MG63 (cell line): ENCODE results near the gene TNRC6A. TPM values are rescaled to one million over a fixed set of nuclear protein-coding genes. Genes with fewer than 3 reads are reported as not detected.
"Not testable (repeated sequence)": the region's sequence is repeated elsewhere in the genome, so short reads cannot be mapped to it uniquely, and the experiment has no call there.

ENCODE experiments used
- DNase-seq: peaks from one replicate; pipeline ENCODE4 v3.0.0-alpha.2; 2020
- H3K27me3 ChIP-seq: fragments of 250-450 bp; sonication (Bioruptor Pico); 2 replicates; pipeline ENCODE4 v1.5.1; 2020; ENCODE audit warnings: mild to moderate bottlenecking, moderate library complexity
- H3K36me3 ChIP-seq: fragments of 250-450 bp; sonication (Bioruptor Pico); 2 replicates; pipeline ENCODE4 v1.5.1; 2020; ENCODE audit warnings: mild to moderate bottlenecking, moderate library complexity
- H3K4me3 ChIP-seq: fragments of 250-450 bp; sonication (Bioruptor Pico); 2 replicates; pipeline ENCODE4 v1.5.1; 2020; ENCODE audit warnings: mild to moderate bottlenecking, moderate library complexity
- H3K9me3 ChIP-seq: fragments of 250-450 bp; sonication (Bioruptor Pico); 2 replicates; pipeline ENCODE4 v1.5.1; 2020; ENCODE audit warnings: mild to moderate bottlenecking, moderate library complexity
- total RNA-seq: library from RNA; depleted of rRNA; stranded (reverse); fragments of >200 nt; shearing (Covaris generic); gene quantifications from 2 replicates; pipeline ENCODE4 v1.2.3, GENCODE V29; 2014; ENCODE audit warnings: low replicate concordance

Gene TNRC6A
- total RNA-seq, 1 experiment from 2014 or later: 9.2 TPM

- no peak overlapping the region for H3K4me3 ChIP-seq
- H3K27me3 ChIP-seq: no peaks in the 10 kb centered on the region
- DNase-seq: peak; percentile 18
- H3K9me3 ChIP-seq: no peaks in the 10 kb centered on the region
- no peaks in the 10 kb centered on the region for H3K36me3 ChIP-seq
These were observed 114.9 kb downstream of the TNRC6A start for GRCh38 chr16:24844101-24845030.

GRCh38 chr16:24845031-24845365 is 115.5 kb downstream of the TNRC6A start:
- DNase-seq, H3K9me3 ChIP-seq, H3K27me3 ChIP-seq, H3K36me3 ChIP-seq, H3K4me3 ChIP-seq: not testable (repeated sequence)

GRCh38 chr16:24845726-24846547 is 116.5 kb downstream of the TNRC6A start, which contains the start of gene SLC5A11:
Gene SLC5A11 (plus strand): TSS chr16:24845963. CDS start chr16:24858644, 12,681 bp downstream.
- Histone ChIP-seq H3K4me3 (no peak within 1 kb of the TSS), H3K36me3 (no peaks in the 10 kb centered on the region), H3K9me3 (no peaks in the 10 kb centered on the region), H3K27me3 (no peaks in the 10 kb centered on the region)
- DNase-seq: no peak

- Histone ChIP-seq H3K27me3 (no peaks in the 10 kb centered on the region), H3K36me3 (no peaks in the 10 kb centered on the region), H3K4me3 (no peak overlapping the region), H3K9me3 (no peaks in the 10 kb centered on the region)
- no peak for DNase-seq
These were observed 117.3 kb downstream of the TNRC6A start for GRCh38 chr16:24846548-24847357.

- H3K36me3 ChIP-seq: no peaks in the 10 kb centered on the region
- no peaks in the 10 kb centered on the region for H3K27me3 ChIP-seq
- no peak overlapping the region for H3K4me3 ChIP-seq
- DNase-seq: no peak
- no peaks in the 10 kb centered on the region for H3K9me3 ChIP-seq
These were observed 117.9 kb downstream of the TNRC6A start for GRCh38 chr16:24847358-24847664.

GRCh38 chr16:24848065-24848464 is 118.6 kb downstream of the TNRC6A start:
- peak; percentile 87 for DNase-seq
- H3K27me3 ChIP-seq: no peaks in the 10 kb centered on the region
- H3K4me3 ChIP-seq: no peak overlapping the region
- no peaks in the 10 kb centered on the region for H3K9me3 ChIP-seq
- no peaks in the 10 kb centered on the region for H3K36me3 ChIP-seq

GRCh38 chr16:24849641-24850040 is 120.2 kb downstream of the TNRC6A start:
- no peak for DNase-seq
- Histone ChIP-seq H3K36me3 (no peaks in the 10 kb centered on the region), H3K9me3 (no peaks in the 10 kb centered on the region), H3K4me3 (no peak overlapping the region), H3K27me3 (no peaks in the 10 kb centered on the region)

GRCh38 chr16:24850289-24850938 is 121.0 kb downstream of the TNRC6A start:
- no peaks in the 10 kb centered on the region for H3K36me3 ChIP-seq
- peak; percentile 28 for DNase-seq
- H3K4me3 ChIP-seq: no peak overlapping the region
- no peaks in the 10 kb centered on the region for H3K27me3 ChIP-seq
- H3K9me3 ChIP-seq: no peaks in the 10 kb centered on the region

- no peaks in the 10 kb centered on the region for H3K36me3 ChIP-seq
- peak; percentile 31 for DNase-seq
- no peaks in the 10 kb centered on the region for H3K9me3 ChIP-seq
- H3K27me3 ChIP-seq: no peaks in the 10 kb centered on the region
- no peak overlapping the region for H3K4me3 ChIP-seq
These were observed 122.2 kb downstream of the TNRC6A start for GRCh38 chr16:24851700-24852099.

GRCh38 chr16:24852281-24852721 is 122.8 kb downstream of the TNRC6A start:
- H3K36me3 ChIP-seq: no peaks in the 10 kb centered on the region
- peak; percentile 61 for DNase-seq
- H3K9me3 ChIP-seq: no peaks in the 10 kb centered on the region
- no peaks in the 10 kb centered on the region for H3K27me3 ChIP-seq
- H3K4me3 ChIP-seq: no peak overlapping the region

GRCh38 chr16:24853169-24853824 is 123.8 kb downstream of the TNRC6A start:
- H3K4me3 ChIP-seq: no peak overlapping the region
- no peaks in the 10 kb centered on the region for H3K9me3 ChIP-seq
- DNase-seq: peak; percentile 81
- H3K36me3 ChIP-seq: no peaks in the 10 kb centered on the region
- no peaks in the 10 kb centered on the region for H3K27me3 ChIP-seq

GRCh38 chr16:24853830-24854229 is 124.4 kb downstream of the TNRC6A start:
- Histone ChIP-seq H3K4me3 (no peak overlapping the region), H3K36me3 (no peaks in the 10 kb centered on the region), H3K9me3 (no peaks in the 10 kb centered on the region), H3K27me3 (no peaks in the 10 kb centered on the region)
- peak; percentile 96 for DNase-seq

- H3K9me3 ChIP-seq: no peaks in the 10 kb centered on the region
- no peak for DNase-seq
- no peak overlapping the region for H3K4me3 ChIP-seq
- no peaks in the 10 kb centered on the region for H3K27me3 ChIP-seq
- H3K36me3 ChIP-seq: no peaks in the 10 kb centered on the region
These were observed 125.2 kb downstream of the TNRC6A start for GRCh38 chr16:24854607-24855171.

- no peaks in the 10 kb centered on the region for H3K27me3 ChIP-seq
- H3K36me3 ChIP-seq: no peaks in the 10 kb centered on the region
- H3K4me3 ChIP-seq: no peak overlapping the region
- DNase-seq: peak; percentile 41
- H3K9me3 ChIP-seq: no peaks in the 10 kb centered on the region
These were observed 126.2 kb downstream of the TNRC6A start for GRCh38 chr16:24855678-24856077.

GRCh38 chr16:24856871-24857270 is 127.4 kb downstream of the TNRC6A start:
- H3K4me3 ChIP-seq, H3K9me3 ChIP-seq, H3K27me3 ChIP-seq, H3K36me3 ChIP-seq, DNase-seq: not testable (repeated sequence)
